ENCODE measurements around the gene TOR1AIP1.
A peak's percentile ranks its signal among the peaks of the same experiment; 100 is the strongest.

Gene TOR1AIP1

DNA sequence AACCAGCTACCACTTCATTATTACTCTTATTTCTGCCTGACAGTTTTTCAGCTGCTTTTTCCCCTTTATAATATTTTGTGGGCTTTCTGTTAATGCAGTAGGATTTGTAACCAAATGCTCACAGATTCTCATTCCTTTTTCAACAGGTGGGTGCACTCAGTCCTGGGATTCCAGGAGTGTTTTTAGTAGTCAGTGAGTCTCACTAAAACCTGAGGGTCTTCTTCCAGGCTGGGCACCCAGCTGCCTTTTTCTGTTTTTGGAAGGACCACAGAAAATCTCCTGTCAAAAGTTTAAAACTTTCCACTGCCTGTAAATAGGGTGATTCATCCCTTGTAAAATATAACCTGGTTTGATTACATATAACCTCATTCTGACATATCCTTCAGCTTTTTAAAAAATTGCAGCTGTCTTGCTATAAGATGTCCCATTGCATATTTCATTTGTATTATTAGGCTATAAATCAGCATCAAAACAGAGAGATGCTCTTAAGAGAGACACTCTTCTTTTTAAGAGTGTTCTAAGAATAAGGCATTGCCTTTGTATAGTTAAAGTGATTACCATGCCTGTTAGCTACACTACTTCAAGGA, 55.7 kb downstream of the TOR1AIP1 start:
- H3K4me3 ChIP-seq (ENCODE audit: low read length): no peak overlapping the region
- TF ChIP-seq, protein P1, sequence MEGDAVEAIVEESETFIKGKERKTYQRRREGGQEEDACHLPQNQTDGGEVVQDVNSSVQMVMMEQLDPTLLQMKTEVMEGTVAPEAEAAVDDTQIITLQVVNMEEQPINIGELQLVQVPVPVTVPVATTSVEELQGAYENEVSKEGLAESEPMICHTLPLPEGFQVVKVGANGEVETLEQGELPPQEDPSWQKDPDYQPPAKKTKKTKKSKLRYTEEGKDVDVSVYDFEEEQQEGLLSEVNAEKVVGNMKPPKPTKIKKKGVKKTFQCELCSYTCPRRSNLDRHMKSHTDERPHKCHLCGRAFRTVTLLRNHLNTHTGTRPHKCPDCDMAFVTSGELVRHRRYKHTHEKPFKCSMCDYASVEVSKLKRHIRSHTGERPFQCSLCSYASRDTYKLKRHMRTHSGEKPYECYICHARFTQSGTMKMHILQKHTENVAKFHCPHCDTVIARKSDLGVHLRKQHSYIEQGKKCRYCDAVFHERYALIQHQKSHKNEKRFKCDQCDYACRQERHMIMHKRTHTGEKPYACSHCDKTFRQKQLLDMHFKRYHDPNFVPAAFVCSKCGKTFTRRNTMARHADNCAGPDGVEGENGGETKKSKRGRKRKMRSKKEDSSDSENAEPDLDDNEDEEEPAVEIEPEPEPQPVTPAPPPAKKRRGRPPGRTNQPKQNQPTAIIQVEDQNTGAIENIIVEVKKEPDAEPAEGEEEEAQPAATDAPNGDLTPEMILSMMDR (IDR thresholded peaks at IDR 0.05; ENCODE audit: insufficient read depth, low read depth, low read length, missing control alignments): no peak
- no peak for DNase-seq (ENCODE audit: low read depth)

DNA sequence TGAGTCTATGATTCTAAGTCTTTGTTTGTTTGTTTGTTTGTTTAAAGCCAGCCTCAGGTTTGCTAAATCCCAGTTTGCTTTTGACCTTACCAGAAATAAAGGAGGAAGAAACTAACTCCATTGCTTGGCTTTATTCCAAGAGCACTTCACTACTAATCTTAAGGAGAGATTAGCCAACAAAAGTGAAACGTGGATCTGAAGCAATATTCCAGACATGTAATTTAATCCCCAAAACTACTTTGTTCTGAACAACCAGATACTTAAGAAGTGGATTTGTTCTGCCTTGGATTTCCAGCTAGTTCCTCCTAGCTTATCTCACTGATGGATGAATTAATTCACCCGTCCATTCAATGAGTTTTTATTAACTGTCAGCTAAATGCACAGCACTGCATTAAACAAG, 56.7 kb downstream of the TOR1AIP1 start:
- TF ChIP-seq, protein P1 (IDR thresholded peaks at IDR 0.05; ENCODE audit: insufficient read depth, low read depth, low read length, missing control alignments): no peak
- DNase-seq (ENCODE audit: low read depth): peak; percentile 60
- no peak overlapping the region for H3K4me3 ChIP-seq (ENCODE audit: low read length)

DNA sequence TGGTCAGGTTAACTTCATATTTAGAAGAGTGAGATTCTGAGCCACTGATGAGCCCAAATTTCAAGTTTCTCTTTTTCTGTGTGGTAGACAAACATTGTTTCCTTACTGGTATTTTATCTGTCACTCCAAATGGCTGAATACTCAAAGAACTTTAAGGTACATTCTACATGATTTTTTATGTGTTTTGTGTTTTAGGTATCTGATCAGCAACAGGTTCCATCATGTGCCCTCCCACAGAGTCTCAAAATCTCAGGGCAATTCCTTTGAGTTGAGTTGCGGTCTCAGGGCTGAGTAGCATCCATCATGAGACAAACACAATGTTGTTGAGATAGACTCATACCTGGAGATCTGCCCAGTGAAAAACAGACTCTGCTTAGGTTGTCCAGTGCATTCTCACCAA, 57.9 kb downstream of the TOR1AIP1 start:
- TF ChIP-seq, protein P1 (IDR thresholded peaks at IDR 0.05; ENCODE audit: insufficient read depth, low read depth, low read length, missing control alignments): no peak
- no peak for DNase-seq (ENCODE audit: low read depth)
- H3K4me3 ChIP-seq (ENCODE audit: low read length): no peak overlapping the region

- H3K4me3 ChIP-seq (ENCODE audit: low read length): no peak overlapping the region
- no peak for DNase-seq (ENCODE audit: low read depth)
- TF ChIP-seq, protein P1 (IDR thresholded peaks at IDR 0.05; ENCODE audit: insufficient read depth, low read depth, low read length, missing control alignments): no peak
These were observed 59.4 kb downstream of the TOR1AIP1 start for GRCh38 chr1:179941454-179941853.

DNA sequence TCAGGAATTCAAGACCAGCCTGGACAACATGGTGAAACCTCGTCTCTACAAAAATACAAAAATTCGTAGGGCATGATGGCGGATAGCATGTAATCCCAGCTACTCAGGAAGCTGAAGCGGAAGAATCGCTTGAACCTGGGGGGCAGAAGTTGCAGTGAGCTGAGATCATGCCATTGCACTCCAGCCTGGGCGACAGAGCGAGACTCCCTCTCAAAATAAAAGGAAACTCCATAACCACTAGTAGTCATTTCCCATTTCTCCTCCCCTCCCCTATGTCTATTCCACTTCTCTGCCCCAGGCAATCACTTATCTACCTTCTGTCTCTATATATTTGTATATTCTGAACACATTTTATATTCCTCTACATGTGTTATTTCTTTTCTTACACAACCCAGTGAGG, 68.6 kb downstream of the TOR1AIP1 start:
- no peak overlapping the region for H3K4me3 ChIP-seq (ENCODE audit: low read length)
- DNase-seq (ENCODE audit: low read depth): no peak
- TF ChIP-seq, protein P1 (IDR thresholded peaks at IDR 0.05; ENCODE audit: insufficient read depth, low read depth, low read length, missing control alignments): no peak

DNA sequence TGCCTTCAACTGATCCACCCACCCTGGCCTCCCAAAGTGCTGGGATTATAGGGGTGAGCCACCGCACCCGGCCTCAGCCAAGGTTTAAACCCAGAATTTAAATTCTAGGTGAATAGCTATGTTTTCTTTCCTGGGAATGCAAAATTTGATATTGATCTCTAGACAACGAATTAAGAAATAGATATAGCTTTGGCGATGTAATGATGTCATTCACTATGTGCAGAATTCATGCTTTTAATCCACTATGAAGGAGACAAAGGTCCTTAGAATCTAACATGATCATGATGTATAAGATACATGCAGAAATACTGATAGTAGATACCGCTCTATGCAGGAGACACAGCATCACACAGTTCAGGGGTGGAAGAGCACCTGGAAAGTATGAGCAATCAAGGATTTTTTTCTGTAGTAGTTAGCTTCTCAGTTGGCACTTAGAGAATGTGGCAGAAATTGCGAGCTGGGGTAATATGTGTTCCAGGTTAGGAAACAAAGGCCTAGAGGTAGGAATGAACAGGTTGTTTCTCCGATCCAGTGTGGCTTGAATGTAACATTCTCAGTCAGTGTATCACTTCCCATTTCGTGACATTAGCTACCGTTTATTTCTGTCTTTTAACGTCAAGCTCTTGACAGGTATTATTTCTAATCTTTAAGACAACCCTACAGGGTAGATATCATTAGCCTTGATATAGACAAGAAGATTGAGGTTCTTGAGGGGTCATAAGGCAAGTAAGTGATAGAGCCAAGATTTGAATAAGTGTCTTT, 69.5 kb downstream of the TOR1AIP1 start:
- H3K4me3 ChIP-seq (ENCODE audit: low read length): no peak overlapping the region
- TF ChIP-seq, protein P1 (IDR thresholded peaks at IDR 0.05; ENCODE audit: insufficient read depth, low read depth, low read length, missing control alignments): no peak
- DNase-seq (ENCODE audit: low read depth): no peak

DNA sequence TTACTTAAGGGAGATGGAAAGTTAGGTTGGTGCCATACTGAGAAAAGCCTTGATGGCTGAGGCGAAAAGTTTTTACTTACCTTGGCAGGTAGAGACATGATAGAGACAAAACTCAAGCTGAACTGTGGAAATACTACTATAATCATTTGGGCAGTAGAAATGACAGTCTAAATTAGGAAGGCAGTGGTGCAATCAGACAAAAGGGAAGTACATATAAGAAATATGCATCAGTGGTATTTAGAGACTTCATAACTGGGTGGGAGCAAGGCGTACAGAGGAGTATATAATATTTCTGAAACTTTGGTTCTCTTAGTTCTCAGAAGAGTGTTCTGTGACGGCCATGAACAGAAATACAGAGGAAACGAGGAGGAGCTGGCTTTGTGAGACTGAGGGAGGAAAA, 70.1 kb downstream of the TOR1AIP1 start:
- DNase-seq (ENCODE audit: low read depth): no peak
- TF ChIP-seq, protein P1 (IDR thresholded peaks at IDR 0.05; ENCODE audit: insufficient read depth, low read depth, low read length, missing control alignments): no peak
- H3K4me3 ChIP-seq (ENCODE audit: low read length): no peak overlapping the region

Data from epithelial cell of esophagus (primary cell).